Ovary (tissue), 9 donors: ENCODE results near the gene IGF1. TPM values are rescaled to one million over a fixed set of nuclear protein-coding genes. Genes with fewer than 3 reads are reported as not detected.

Experiments used
- DNase-seq, 5 donors: peaks; one replicate each; pipeline ENCODE4 v3.0.0-alpha.2; 2019 to 2020
- H3K27ac ChIP-seq, 2 donors: fragments of 200-600 bp; one replicate each; pipeline versions ENCODE4 v1.5.1 to v1.8.0; 2019 to 2022
- H3K27me3 ChIP-seq: fragments of 200-600 bp; one replicate; pipeline ENCODE4 v1.8.0; 2022
- H3K36me3 ChIP-seq: fragments of 200-600 bp; sonication (generic); one replicate; pipeline ENCODE4 v1.5.1; 2019
- H3K4me1 ChIP-seq: one replicate; pipeline ENCODE4 v1.8.1; 2013; ENCODE audit warnings: mild to moderate bottlenecking, moderate library complexity; ENCODE audit not compliant: insufficient read depth
- H3K4me3 ChIP-seq: fragments of 200-600 bp; sonication (generic); one replicate; pipeline ENCODE4 v1.5.1; 2017
- H3K9me3 ChIP-seq, 2 donors: fragments of 200-600 bp in 1 of 2; sonication (generic) in 1 of 2; one replicate each; pipeline versions ENCODE4 v1.5.1 to v1.8.1; 2013 to 2019; ENCODE audit warnings: mild to moderate bottlenecking in 1 of 2, moderate library complexity in 1 of 2
- EP300 ChIP-seq: sonication (generic); formaldehyde crosslinking; IDR thresholded peaks from one replicate; pipeline ENCODE4 v1.6.1; 2017; ENCODE audit warnings: antibody characterized with exemption
- POLR2A ChIP-seq: fragments of 450-650 bp; IDR thresholded peaks from one replicate; pipeline ENCODE4 v1.6.1; 2017; ENCODE audit warnings: antibody characterized with exemption, mild to moderate bottlenecking, moderate library complexity
- WGBS, 3 donors: extraction: QIAGEN DNeasy Blood & Tissue Kit in 1 of 3; methylation state at CpG; one replicate each; pipeline versions ENCODE4 v1.1.5 to v1.1.7; 2013 to 2017; 5-methylcytosine and 5-hydroxymethylcytosine counted together
- intact Hi-C, 4 donors: fragments of 100-400 bp; cut with DNase I; formaldehyde crosslinking; loops; one replicate each; pipeline versions ENCODE4 v1.11.0 to v1.15.1; 2022 to 2023
- polyA plus RNA-seq, 2 donors: library from polyadenylated mRNA; stranded (reverse); fragments of 200-250 nt in 1 of 2; fragments of 350-450 nt in 1 of 2; fragmentation: Illumina TruSeq in 1 of 2; extraction: RNeasy Lipid Tissue Mini Kit (QIAGEN cat#74804) in 1 of 2; gene quantifications; one replicate each; pipeline ENCODE4 v1.2.3, GENCODE V29; 2013 to 2014
- total RNA-seq, 7 donors: library from RNA; depleted of rRNA in 2 of 7; stranded (reverse); fragments of >200 nt in 2 of 7; fragmentation: NEBNext Ultra II Directional in 3 of 7; extraction: Animal tissue kit (Norgen Biotek cat#: 25700) in 3 of 7; gene quantifications; one replicate each; pipeline versions ENCODE4 v1.1.0 to v1.2.4, GENCODE V29; 2016 to 2023
- TF ChIP-seq, protein P1 (sequence below), 3 donors: fragments of 450-650 bp in 2 of 3; fragments of 200-600 bp in 1 of 3; IDR thresholded peaks; one replicate each; pipeline versions ENCODE4 v1.5.1 to v1.8.0; 2016 to 2022; ENCODE audit warnings: antibody characterized with exemption in 3 of 3, mild to moderate bottlenecking in 1 of 3
- donor health status: DM: no; HTN: no; CAD: no; lungs with moderate emphysema.
- donor health status: DM: no; HTN: no; CAD: no.
- donor health status: Bipolar disorder and iron deficiency.
- donor health status: DM: yes; HTN: yes; CAD: no.
- donor health status: DM: no; HTN: no; CAD: no.
- donor health status: DM: yes; HTN: yes; CAD: no.

The IGF1 gene
- total and polyA plus RNA-seq, 9 donors, result 1.4 to 44.4 (median 9.3) TPM

DNA sequence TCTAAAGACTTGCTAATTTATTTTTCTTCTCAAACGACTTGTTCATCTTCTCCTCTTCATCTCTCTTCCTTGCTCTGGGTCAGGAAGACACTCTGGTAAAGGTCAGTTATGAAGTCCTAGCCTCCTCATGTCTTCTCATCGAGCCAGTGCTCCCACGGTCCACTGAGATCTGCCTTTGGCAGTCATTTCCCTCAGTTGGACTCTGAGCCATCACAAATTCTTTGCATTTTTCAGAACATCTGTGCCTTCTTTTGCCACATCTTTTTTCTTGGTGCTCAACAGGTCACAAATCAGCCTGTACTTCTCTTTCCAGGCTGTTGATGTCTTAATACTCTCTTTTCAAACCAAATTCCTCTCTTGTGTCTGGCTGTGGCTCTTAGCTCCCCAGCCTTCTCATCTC, 49.7 kb downstream of the IGF1 start:
- Histone ChIP-seq H3K27me3 (no peaks in the 10 kb centered on the region), H3K4me3 (no peak overlapping the region), H3K36me3 (no peaks in the 10 kb centered on the region), H3K27ac (no peak overlapping the region), H3K9me3 (no peaks in the 10 kb centered on the region), H3K4me1 (peaks cover 9% of the 10 kb centered on the region)
- TF ChIP-seq POLR2A (no peak), EP300 (no peak)
- TF ChIP-seq, protein P1, sequence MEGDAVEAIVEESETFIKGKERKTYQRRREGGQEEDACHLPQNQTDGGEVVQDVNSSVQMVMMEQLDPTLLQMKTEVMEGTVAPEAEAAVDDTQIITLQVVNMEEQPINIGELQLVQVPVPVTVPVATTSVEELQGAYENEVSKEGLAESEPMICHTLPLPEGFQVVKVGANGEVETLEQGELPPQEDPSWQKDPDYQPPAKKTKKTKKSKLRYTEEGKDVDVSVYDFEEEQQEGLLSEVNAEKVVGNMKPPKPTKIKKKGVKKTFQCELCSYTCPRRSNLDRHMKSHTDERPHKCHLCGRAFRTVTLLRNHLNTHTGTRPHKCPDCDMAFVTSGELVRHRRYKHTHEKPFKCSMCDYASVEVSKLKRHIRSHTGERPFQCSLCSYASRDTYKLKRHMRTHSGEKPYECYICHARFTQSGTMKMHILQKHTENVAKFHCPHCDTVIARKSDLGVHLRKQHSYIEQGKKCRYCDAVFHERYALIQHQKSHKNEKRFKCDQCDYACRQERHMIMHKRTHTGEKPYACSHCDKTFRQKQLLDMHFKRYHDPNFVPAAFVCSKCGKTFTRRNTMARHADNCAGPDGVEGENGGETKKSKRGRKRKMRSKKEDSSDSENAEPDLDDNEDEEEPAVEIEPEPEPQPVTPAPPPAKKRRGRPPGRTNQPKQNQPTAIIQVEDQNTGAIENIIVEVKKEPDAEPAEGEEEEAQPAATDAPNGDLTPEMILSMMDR (IDR thresholded peaks at IDR 0.05), result no peak
- DNase-seq, result no peak
- 12 to 20% (median 17%) methylated on average over 3 of the region's 3 CpGs for WGBS, 3 donors
- intact Hi-C loops, result no loop called here

GRCh38 chr12:102429211-102430154, 50.9 kb downstream of the IGF1 start:
- Histone ChIP-seq H3K4me3 (no peak overlapping the region), H3K27me3 (no peaks in the 10 kb centered on the region), H3K4me1 (peaks cover 12% of the 10 kb centered on the region), H3K27ac (no peak overlapping the region), H3K36me3 (no peaks in the 10 kb centered on the region), H3K9me3 (no peaks in the 10 kb centered on the region)
- DNase-seq, result no peak
- 71 to 86% (median 82%) methylated on average over 3 of the region's 3 CpGs for WGBS, 3 donors
- intact Hi-C loops, result loop anchor here in 1 of 4 donors (1.0 kb wide), 1 partner anchor 16 kb away; no protein-coding TSS in a partner anchor
- TF ChIP-seq POLR2A, result no peak
- no peak for TF ChIP-seq EP300
- TF ChIP-seq, protein P1 (IDR thresholded peaks at IDR 0.05), result no peak

DNA sequence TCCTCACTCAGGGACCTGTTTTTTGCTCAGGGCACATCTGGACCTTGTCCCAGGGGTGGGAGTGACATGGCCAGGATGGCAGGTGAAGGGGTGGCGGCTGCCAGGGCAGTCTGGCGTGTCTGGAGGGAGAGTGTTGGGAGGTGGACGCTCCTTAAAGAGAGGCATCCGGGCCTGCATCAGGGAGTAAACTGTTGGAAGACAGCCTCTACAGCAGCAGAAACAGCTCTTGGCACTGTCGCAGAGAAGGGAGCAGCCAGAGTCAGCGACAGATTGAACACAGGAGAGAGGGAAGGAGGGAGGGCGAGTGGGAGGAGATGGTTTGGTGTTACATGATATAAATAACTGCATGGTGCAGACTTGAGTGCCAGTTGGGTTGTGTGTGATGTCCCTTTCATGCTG, 52.8 kb downstream of the IGF1 start:
- WGBS, 3 donors, result 19 to 30% (median 22%) methylated on average over 7 of the region's 7 CpGs
- Histone ChIP-seq H3K4me1 (peaks cover 8% of the 10 kb centered on the region), H3K9me3 (no peaks in the 10 kb centered on the region), H3K27me3 (no peaks in the 10 kb centered on the region), H3K27ac (peak overlapping the region in 1 of 2 donors; percentile 30), H3K36me3 (no peaks in the 10 kb centered on the region), H3K4me3 (no peak overlapping the region)
- intact Hi-C loops, result no loop called here
- TF ChIP-seq POLR2A (no peak), EP300 (no peak)
- TF ChIP-seq, protein P1 (IDR thresholded peaks at IDR 0.05), result no peak
- DNase-seq, result peak; percentile 34 to 47 (median 42)

DNA sequence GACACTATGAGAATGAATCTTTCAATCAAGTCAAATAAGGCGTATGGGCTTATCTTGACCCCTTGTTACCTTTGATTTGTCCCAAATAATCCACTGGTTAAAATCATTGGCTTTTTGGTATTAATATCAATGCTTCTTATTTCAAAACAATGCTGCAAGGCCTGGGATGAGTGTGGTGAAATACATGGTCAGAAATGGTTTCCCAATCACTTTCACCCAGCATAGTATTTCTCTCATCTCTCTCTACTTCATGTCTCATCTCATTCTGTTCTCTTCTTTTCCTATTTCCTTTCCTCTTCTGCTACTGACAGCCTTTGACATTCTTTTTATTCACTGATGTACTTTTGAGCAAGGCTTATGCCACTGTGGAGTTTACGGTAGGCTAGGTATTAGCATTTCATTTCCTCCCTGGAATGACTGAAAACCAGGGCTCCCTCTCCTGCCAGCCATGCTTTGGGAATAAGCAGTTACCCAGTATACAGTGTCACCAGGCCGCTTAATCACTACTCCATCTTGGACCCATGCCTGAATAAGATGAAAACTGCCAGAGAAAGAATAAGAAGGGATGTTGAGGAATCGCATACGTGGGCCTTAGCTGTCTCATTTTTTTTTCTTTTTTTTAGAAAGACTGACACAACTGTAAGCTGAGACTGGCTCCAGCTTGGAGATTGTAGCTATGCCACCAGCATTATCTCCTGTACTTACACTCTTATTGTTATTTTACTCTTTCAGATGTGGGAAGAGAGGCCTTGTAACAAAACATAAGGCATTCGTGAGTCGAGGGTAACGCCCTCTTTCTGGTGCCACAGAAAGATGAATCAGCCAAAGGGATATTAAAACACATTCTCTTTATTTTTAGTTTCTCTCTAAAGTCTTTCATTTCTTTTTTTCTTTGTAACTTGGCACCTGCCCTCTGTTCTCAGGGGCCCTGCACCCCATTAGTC, 53.5 kb downstream of the IGF1 start:
- Histone ChIP-seq H3K4me3 (no peak overlapping the region), H3K9me3 (no peaks in the 10 kb centered on the region), H3K4me1 (peaks cover 8% of the 10 kb centered on the region), H3K27me3 (no peaks in the 10 kb centered on the region), H3K36me3 (no peaks in the 10 kb centered on the region), H3K27ac (peak overlapping the region in 1 of 2 donors; percentile 30)
- no peak for TF ChIP-seq POLR2A
- TF ChIP-seq EP300, result no peak
- TF ChIP-seq, protein P1 (IDR thresholded peaks at IDR 0.05), result no peak
- DNase-seq, result no peak
- 39 to 55% (median 49%) methylated on average over 8 of the region's 8 CpGs for WGBS, 3 donors
- intact Hi-C loops, result no loop called here
